B cell (primary cell): ENCODE results near the gene PGAP3. TPM values are rescaled to one million over a fixed set of nuclear protein-coding genes. Genes with fewer than 3 reads are reported as not detected.

Experiments used
- ATAC-seq: fragments of 200-7000 bp; cut with Tn5 transposase; one replicate; pipeline ENCODE4 v1.10.0; 2021; ENCODE audit warnings: low read depth, mild to moderate bottlenecking, moderate number of reproducible peaks, moderate library complexity
- CTCF ChIA-PET: fragments of 350-600 bp; sonication (Branson Sonifier 250); formaldehyde crosslinking; loops from one replicate; lab custom pipeline; 2021; ENCODE audit warnings: antibody characterized with exemption, inconsistent platforms; lab: Charles Lee
- POLR2A ChIA-PET: fragments of 350-600 bp; sonication (Branson Sonifier 250); formaldehyde crosslinking; loops from one replicate; lab custom pipeline; 2021; ENCODE audit warnings: antibody characterized with exemption; lab: Charles Lee
- DNase-seq: peaks from one replicate; pipeline ENCODE4 v3.0.0; 2013
- H2AFZ ChIP-seq: 2 replicates; pipeline ENCODE4 v1.6.1; 2012; ENCODE audit warnings: mild to moderate bottlenecking, low read depth, low read length; ENCODE audit not compliant: insufficient read depth, poor library complexity, severe bottlenecking
- H3K27ac ChIP-seq, 2 donors: 1 replicate in 1 of 2; 2 replicates in 1 of 2; pipeline ENCODE4 v1.5.1; 2012 to 2013; ENCODE audit warnings: low read length in 2 of 2, mild to moderate bottlenecking in 2 of 2, moderate library complexity in 1 of 2
- H3K27me3 ChIP-seq, 4 experiments: fragments of 200-600 bp in 1 of 4; sonication (generic) in 1 of 4; replicated peaks in 1 of 4; 1 replicate in 2 of 4; 2 replicates in 2 of 4; pipeline versions ENCODE4 v1.6.1 to v1.7.0; 2013 to 2016; ENCODE audit warnings: low read length in 3 of 4, mild to moderate bottlenecking in 2 of 4, mixed read lengths in 1 of 4, moderate library complexity in 1 of 4; ENCODE audit not compliant: insufficient read depth in 4 of 4, control insufficient read depth in 3 of 4; ENCODE audit errors: control extremely low read depth in 1 of 4
- H3K36me3 ChIP-seq, 2 experiments: replicated peaks in 1 of 2; 1 replicate in 1 of 2; 2 replicates in 1 of 2; pipeline versions ENCODE4 v1.6.1 to v1.7.1; 2013; ENCODE audit warnings: low read length in 1 of 2; ENCODE audit not compliant: insufficient read depth in 2 of 2, control insufficient read depth in 1 of 2; ENCODE audit errors: control extremely low read depth in 1 of 2, extremely low read depth in 1 of 2
- H3K4me1 ChIP-seq, 2 donors: fragments of 200-600 bp in 1 of 2; sonication (generic) in 1 of 2; 1 replicate in 1 of 2; 2 replicates in 1 of 2; pipeline versions ENCODE4 v1.5.1 to v1.6.1; 2013 to 2017; ENCODE audit warnings: low read length in 2 of 2; ENCODE audit not compliant: control insufficient read depth in 2 of 2, insufficient read depth in 2 of 2
- H3K4me2 ChIP-seq: replicated peaks from 2 replicates; pipeline ENCODE3; 2012; ENCODE audit warnings: mild to moderate bottlenecking, low read depth, low read length; ENCODE audit not compliant: poor library complexity, severe bottlenecking
- H3K4me3 ChIP-seq, 5 experiments: fragments of 200-600 bp in 1 of 5; sonication (generic) in 1 of 5; 1 replicate in 3 of 5; 2 replicates in 2 of 5; pipeline versions ENCODE4 v1.5.1 to v1.7.0; 2011 to 2016; ENCODE audit warnings: low read length in 4 of 5, mild to moderate bottlenecking in 4 of 5, low read depth in 2 of 5, control low read depth in 1 of 5, moderate library complexity in 1 of 5; ENCODE audit not compliant: insufficient read depth in 1 of 5; ENCODE audit errors: control extremely low read depth in 1 of 5, extremely low read depth in 1 of 5
- H3K79me2 ChIP-seq: fragments of 200-600 bp; sonication (generic); one replicate; pipeline ENCODE4 v1.6.0; 2016; ENCODE audit warnings: low read length; ENCODE audit not compliant: control insufficient read depth, insufficient read depth
- H3K9ac ChIP-seq: fragments of 200-600 bp; sonication (generic); 2 replicates; pipeline ENCODE4 v1.6.1; 2017; ENCODE audit warnings: mild to moderate bottlenecking, low read length, moderate library complexity
- H3K9me3 ChIP-seq, 3 donors: one replicate each; pipeline versions ENCODE4 v1.6.1 to v1.7.1; 2013; ENCODE audit warnings: low read length in 2 of 3; ENCODE audit not compliant: control insufficient read depth in 2 of 3, insufficient read depth in 1 of 3; ENCODE audit errors: control extremely low read depth in 1 of 3
- H4K20me1 ChIP-seq: 2 replicates; pipeline ENCODE4 v1.6.0; 2012; ENCODE audit warnings: mild to moderate bottlenecking, low read length; ENCODE audit not compliant: insufficient read depth, control insufficient read depth, poor library complexity, severe bottlenecking
- H3K27ac Mint-ChIP-seq: one replicate; pipeline ENCODE4 v1.8.0; 2021; ENCODE audit warnings: mixed read lengths
- H3K27me3 Mint-ChIP-seq: one replicate; pipeline ENCODE4 v1.8.0; 2021; ENCODE audit warnings: mixed read lengths
- H3K4me1 Mint-ChIP-seq: one replicate; pipeline ENCODE4 v1.8.0; 2021; ENCODE audit warnings: mixed read lengths
- H3K4me3 Mint-ChIP-seq: one replicate; pipeline ENCODE4 v1.8.0; 2021; ENCODE audit warnings: mixed read lengths
- H3K9me3 Mint-ChIP-seq: one replicate; pipeline ENCODE4 v1.8.0; 2022; ENCODE audit warnings: mixed read lengths; ENCODE audit not compliant: insufficient read depth
- EZH2 ChIP-seq: IDR thresholded peaks from 2 replicates; pipeline ENCODE4 v1.6.1; 2012; ENCODE audit warnings: borderline replicate concordance, low read depth, mild to moderate bottlenecking, moderate library complexity, low read length; ENCODE audit not compliant: insufficient read depth, poor library complexity, severe bottlenecking
- WGBS: methylation state at CpG from one replicate; pipeline ENCODE4 v1.1.5; 2013; ENCODE audit warnings: missing lambda C conversion rate; ENCODE audit not compliant: insufficient coverage; 5-methylcytosine and 5-hydroxymethylcytosine counted together
- intact Hi-C: fragments of 100-400 bp; cut with micrococcal nuclease; formaldehyde crosslinking; loops from one replicate; pipeline ENCODE4 v1.10.0; 2022
- polyA plus RNA-seq: library from polyadenylated mRNA; depleted of rRNA; stranded (reverse); fragments of >200 nt; gene quantifications from 2 replicates; pipeline ENCODE4 v1.2.3, GENCODE V29; 2012
- total RNA-seq, 2 donors: library from RNA; stranded (reverse); fragments of 120-200 nt in 1 of 2; gene quantifications; 1 replicate in 1 of 2; 2 replicates in 1 of 2; pipeline versions ENCODE4 v1.2.3 to v1.2.4, GENCODE V29; 2013 to 2022
- TF ChIP-seq, protein P1 (sequence below): fragments of 200-600 bp; IDR thresholded peaks from one replicate; pipeline ENCODE4 v1.8.0; 2022; ENCODE audit warnings: antibody characterized with exemption, mild to moderate bottlenecking

The PGAP3 gene
- total and polyA plus RNA-seq, 2 donors (not counting 1 experiment from before 2014, with no cell fraction given), result 27.4 to 34.3 TPM

DNA sequence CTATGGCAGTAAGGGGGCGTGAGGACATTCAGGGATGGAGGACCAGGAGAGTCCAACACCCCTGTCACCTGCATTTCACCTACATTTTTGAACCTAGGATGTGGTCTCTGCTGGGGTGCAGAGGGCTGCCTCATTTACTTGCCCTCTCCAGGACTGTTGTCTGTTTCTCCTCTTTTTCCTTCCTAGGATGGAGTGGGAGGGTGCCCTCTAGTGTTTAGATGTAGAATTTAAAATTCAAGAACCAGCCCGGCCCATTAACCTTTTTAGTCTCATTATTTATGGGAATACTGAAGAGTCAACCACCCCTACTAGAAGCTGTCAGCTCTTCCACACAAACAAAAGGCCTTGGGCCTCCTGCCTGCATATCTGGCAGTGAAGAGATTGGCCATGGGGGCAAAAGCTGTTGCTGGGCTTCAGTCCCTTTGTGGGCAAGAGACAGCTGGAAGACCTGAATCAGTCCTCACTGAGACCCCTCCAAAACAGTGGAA lies 53.4 kb downstream of the PGAP3 start:
- H3K4me2 ChIP-seq, result no peak overlapping the region
- no peaks in the 10 kb centered on the region for H3K36me3 ChIP-seq
- H4K20me1 ChIP-seq, result peaks cover 14% of the 10 kb centered on the region
- intact Hi-C loops, result no loop called here
- no peaks in the 10 kb centered on the region for H3K9me3 ChIP-seq
- 100% methylated on average over 1 of the region's 2 CpGs for WGBS
- peaks cover 40% of the 10 kb centered on the region for H3K4me1 Mint-ChIP-seq
- H3K4me3 ChIP-seq, result no peak overlapping the region
- peaks cover 54% of the 10 kb centered on the region for H3K79me2 ChIP-seq
- ChIA-PET POLR2A (interaction anchor here (1.8 kb wide), 1 partner anchor 11 kb away, joined by 3 read pairs; no protein-coding TSS in a partner anchor), CTCF (interaction anchor here (0.9 to 6.6 kb wide), 25 partner anchors 8 to 238 kb away, joined by 3 to 143 read pairs (median 5); partner anchors contain the start of genes MIEN1, PGAP3 and PNMT)
- H2AFZ ChIP-seq, result no peak overlapping the region
- TF ChIP-seq EZH2, result no peak
- TF ChIP-seq, protein P1, sequence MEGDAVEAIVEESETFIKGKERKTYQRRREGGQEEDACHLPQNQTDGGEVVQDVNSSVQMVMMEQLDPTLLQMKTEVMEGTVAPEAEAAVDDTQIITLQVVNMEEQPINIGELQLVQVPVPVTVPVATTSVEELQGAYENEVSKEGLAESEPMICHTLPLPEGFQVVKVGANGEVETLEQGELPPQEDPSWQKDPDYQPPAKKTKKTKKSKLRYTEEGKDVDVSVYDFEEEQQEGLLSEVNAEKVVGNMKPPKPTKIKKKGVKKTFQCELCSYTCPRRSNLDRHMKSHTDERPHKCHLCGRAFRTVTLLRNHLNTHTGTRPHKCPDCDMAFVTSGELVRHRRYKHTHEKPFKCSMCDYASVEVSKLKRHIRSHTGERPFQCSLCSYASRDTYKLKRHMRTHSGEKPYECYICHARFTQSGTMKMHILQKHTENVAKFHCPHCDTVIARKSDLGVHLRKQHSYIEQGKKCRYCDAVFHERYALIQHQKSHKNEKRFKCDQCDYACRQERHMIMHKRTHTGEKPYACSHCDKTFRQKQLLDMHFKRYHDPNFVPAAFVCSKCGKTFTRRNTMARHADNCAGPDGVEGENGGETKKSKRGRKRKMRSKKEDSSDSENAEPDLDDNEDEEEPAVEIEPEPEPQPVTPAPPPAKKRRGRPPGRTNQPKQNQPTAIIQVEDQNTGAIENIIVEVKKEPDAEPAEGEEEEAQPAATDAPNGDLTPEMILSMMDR, result peak; percentile 93
- H3K4me3 Mint-ChIP-seq, result no peak overlapping the region
- H3K27me3 ChIP-seq, result peaks cover 0 to 15% (median 0%) of the 10 kb centered on the region in 4 experiments
- H3K9ac ChIP-seq, result no peak overlapping the region
- no peak overlapping the region for H3K27ac ChIP-seq
- no peaks in the 10 kb centered on the region for H3K9me3 Mint-ChIP-seq
- DNase-seq, result peak; percentile 69
- peak overlapping the region; percentile 15 for H3K27ac Mint-ChIP-seq
- H3K27me3 Mint-ChIP-seq, result peaks cover 13% of the 10 kb centered on the region
- ATAC-seq, result no peak
- peaks cover 28 to 40% of the 10 kb centered on the region in 2 donors for H3K4me1 ChIP-seq

DNA sequence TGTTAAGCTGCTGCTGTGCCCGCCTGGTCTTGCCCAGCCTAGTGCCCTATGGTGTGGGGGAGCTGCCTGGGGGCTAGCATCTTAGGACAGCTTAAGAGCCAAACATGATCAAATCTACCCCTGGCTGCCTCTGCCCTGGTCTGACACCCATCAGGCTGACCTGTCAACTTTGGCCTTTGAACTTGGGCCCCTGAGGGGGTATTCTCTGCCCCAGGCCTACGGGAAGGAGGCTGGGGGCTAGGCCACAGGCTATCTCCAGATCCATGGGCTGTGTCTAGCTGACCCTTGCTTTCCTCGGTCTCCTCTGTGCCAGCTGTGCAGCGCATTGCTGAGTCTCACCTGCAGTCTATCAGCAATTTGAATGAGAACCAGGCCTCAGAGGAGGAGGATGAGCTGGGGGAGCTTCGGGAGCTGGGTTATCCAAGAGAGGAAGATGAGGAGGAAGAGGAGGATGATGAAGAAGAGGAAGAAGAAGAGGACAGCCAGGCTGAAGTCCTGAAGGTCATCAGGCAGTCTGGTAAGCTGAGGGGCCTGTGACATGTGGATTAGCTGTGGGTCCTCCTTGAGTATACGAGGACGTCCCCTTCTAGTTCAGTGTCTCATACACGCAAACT lies 54.2 kb downstream of the PGAP3 start:
- no peak overlapping the region for H2AFZ ChIP-seq
- Mint-ChIP-seq H3K27me3 (peaks cover 15% of the 10 kb centered on the region), H3K4me1 (peaks cover 35% of the 10 kb centered on the region), H3K27ac (no peak overlapping the region), H3K9me3 (no peaks in the 10 kb centered on the region), H3K4me3 (no peak overlapping the region)
- H3K4me2 ChIP-seq, result no peak overlapping the region
- peaks cover 47% of the 10 kb centered on the region for H3K79me2 ChIP-seq
- intact Hi-C loops, result no loop called here
- WGBS, result 76% methylated on average over 6 of the region's 8 CpGs
- POLR2A ChIA-PET, result no interaction called here
- H3K27me3 ChIP-seq, result peaks cover 0 to 22% (median 0%) of the 10 kb centered on the region in 4 experiments
- ATAC-seq (no peak), DNase-seq (no peak)
- CTCF ChIA-PET, result interaction anchor here (0.6 to 6.6 kb wide), 20 partner anchors 9 to 321 kb away, joined by 3 to 143 read pairs (median 4); partner anchors contain the start of genes MIEN1 and PNMT
- no peak overlapping the region for H3K4me3 ChIP-seq
- TF ChIP-seq, protein P1, result no peak
- no peak for TF ChIP-seq EZH2
- no peaks in the 10 kb centered on the region for H3K9me3 ChIP-seq
- H3K4me1 ChIP-seq, result peaks cover 22 to 32% of the 10 kb centered on the region in 2 donors
- H4K20me1 ChIP-seq, result peaks cover 8% of the 10 kb centered on the region
- no peaks in the 10 kb centered on the region for H3K36me3 ChIP-seq
- H3K27ac ChIP-seq, result no peak overlapping the region
- H3K9ac ChIP-seq, result no peak overlapping the region
